Measurements from ENCODE around the gene HOXA6. TPM values are rescaled to one million over a fixed set of nuclear protein-coding genes. Genes with fewer than 3 reads are reported as not detected.

HOXA6 gene
- total RNA-seq, 1 donor from 2014 or later, result not detected

- Mint-ChIP-seq H3K27me3 (peaks cover 5% of the 10 kb centered on the region), H3K4me3 (no peak overlapping the region), H3K36me3 (ENCODE audit: low read depth) (no peaks in the 10 kb centered on the region), H3K27ac (no peak overlapping the region), H3K9me3 (no peaks in the 10 kb centered on the region), H3K4me1 (no peaks in the 10 kb centered on the region)
- intact Hi-C loops (cut with micrococcal nuclease), result no loop called here
- no peak for DNase-seq
Observed at GRCh38 chr7:27111042-27111750, 36.4 kb downstream of the HOXA6 start.

DNA sequence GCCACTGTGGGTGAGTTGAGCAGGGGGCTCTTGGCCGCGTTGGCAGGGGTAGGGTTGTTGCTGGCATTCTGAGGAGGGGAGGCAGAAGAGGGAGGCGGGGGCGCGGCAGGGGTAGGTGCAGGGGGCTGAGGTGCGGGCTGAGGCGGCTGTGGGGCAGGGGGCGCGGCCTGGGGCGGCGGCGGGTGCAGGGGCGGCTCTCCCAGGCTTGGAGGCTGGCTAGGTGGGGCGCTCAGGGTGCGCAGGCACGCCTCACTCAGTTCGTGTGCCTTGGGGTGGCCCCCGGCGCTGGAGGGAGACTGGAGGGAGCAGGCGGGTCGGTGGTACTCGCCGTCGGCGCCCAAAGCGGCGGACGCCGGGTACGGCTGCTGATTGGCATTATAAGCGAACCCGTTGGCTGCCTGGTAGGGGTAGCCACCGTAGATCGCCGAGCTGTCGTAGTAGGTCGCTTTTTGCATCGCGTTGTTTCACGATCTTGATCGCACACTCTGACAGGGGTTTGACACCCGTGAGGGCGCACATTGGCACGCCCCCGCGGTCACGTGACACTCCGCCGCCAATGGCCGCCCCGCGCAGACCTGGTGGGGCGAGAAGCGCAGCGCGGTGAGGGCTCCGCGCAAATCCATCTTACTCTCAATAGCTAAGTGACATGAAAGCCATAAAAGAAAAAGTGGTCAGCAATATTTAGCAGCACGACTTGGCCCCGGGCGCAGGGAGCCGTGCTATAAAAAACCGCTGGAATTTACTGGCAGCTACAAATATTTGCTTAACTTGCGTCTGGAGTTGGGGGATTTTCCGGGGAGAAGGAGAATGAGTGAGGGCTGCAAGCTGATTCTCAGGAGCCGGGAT lies 37.2 kb downstream of the HOXA6 start:
- Mint-ChIP-seq H3K4me1 (no peaks in the 10 kb centered on the region), H3K36me3 (ENCODE audit: low read depth) (no peaks in the 10 kb centered on the region), H3K9me3 (no peaks in the 10 kb centered on the region), H3K4me3 (no peak overlapping the region), H3K27me3 (peaks cover 10% of the 10 kb centered on the region), H3K27ac (no peak overlapping the region)
- no peak for DNase-seq
- intact Hi-C loops (cut with micrococcal nuclease), result no loop called here

DNA sequence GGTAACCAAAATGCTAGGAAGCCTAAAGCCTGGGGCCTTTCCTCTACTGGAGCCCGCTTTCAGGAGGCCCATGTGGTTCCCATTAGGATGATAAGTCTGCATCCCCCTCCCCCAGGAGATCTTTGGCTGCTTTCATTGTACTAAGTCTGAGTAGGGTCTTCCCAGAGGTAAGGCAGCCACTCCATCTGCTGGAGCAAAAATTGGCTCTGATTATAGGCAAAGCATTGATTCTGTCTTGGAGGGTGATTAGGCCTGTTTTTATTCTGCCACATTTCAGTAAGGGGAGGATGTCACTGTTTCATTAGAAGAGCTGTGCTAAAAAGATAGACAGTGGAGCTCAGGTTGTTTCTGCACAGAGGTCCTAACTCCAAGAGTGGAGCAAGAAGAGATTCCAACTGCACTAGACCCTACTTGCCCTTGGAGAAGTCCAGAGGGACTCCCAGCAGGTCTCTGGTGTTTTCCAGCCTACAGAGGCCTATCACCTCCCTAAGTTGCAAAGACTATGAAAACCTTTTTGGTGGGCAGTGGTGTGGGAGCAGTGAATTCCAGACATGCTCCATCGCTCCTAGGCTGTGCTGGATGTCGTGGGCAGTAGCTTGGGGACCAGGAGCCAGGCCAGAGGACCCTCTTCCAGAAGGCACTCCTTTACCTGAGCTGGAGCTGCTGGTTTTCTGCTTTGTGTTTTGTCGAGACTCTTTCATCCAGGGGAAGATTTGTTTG lies 37.9 kb downstream of the HOXA6 start:
- Mint-ChIP-seq H3K27ac (no peak overlapping the region), H3K36me3 (ENCODE audit: low read depth) (no peaks in the 10 kb centered on the region), H3K4me1 (no peaks in the 10 kb centered on the region), H3K27me3 (peaks cover 18% of the 10 kb centered on the region), H3K9me3 (no peaks in the 10 kb centered on the region), H3K4me3 (no peak overlapping the region)
- intact Hi-C loops (cut with micrococcal nuclease), result no loop called here
- no peak for DNase-seq

- intact Hi-C loops (cut with micrococcal nuclease), result no loop called here
- Mint-ChIP-seq H3K4me1 (no peaks in the 10 kb centered on the region), H3K27ac (no peak overlapping the region), H3K9me3 (no peaks in the 10 kb centered on the region), H3K4me3 (no peak overlapping the region), H3K36me3 (ENCODE audit: low read depth) (no peaks in the 10 kb centered on the region), H3K27me3 (peaks cover 28% of the 10 kb centered on the region)
- no peak for DNase-seq
Observed at GRCh38 chr7:27108390-27109127, 39.0 kb downstream of the HOXA6 start.

GRCh38 chr7:27107391-27108381 lies 39.9 kb downstream of the HOXA6 start:
- intact Hi-C loops (cut with micrococcal nuclease), result no loop called here
- Mint-ChIP-seq H3K27me3 (peaks cover 36% of the 10 kb centered on the region), H3K36me3 (ENCODE audit: low read depth) (no peaks in the 10 kb centered on the region), H3K4me1 (peaks cover 4% of the 10 kb centered on the region), H3K27ac (no peak overlapping the region), H3K4me3 (no peak overlapping the region), H3K9me3 (no peaks in the 10 kb centered on the region)
- no peak for DNase-seq

DNA sequence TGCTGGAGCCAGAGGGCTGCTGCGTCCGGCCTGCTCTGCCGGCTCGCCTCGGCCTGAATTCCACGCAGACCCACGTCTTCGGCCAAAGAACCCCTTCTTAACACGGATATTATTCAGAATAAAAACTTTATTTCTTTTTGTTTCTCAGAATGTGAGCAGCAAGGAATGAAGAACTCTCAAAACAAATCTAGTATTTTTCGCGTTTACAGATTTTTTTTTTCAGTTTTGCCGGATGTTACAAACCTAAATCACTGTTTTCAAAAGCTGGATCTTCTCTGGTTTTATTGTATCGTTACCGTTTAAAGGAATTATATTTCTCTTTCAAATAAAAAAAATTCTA lies 40.7 kb downstream of the HOXA6 start:
- H3K4me3 Mint-ChIP-seq, result no peak overlapping the region
- no peak for DNase-seq
- no peak overlapping the region for H3K27ac Mint-ChIP-seq

DNA sequence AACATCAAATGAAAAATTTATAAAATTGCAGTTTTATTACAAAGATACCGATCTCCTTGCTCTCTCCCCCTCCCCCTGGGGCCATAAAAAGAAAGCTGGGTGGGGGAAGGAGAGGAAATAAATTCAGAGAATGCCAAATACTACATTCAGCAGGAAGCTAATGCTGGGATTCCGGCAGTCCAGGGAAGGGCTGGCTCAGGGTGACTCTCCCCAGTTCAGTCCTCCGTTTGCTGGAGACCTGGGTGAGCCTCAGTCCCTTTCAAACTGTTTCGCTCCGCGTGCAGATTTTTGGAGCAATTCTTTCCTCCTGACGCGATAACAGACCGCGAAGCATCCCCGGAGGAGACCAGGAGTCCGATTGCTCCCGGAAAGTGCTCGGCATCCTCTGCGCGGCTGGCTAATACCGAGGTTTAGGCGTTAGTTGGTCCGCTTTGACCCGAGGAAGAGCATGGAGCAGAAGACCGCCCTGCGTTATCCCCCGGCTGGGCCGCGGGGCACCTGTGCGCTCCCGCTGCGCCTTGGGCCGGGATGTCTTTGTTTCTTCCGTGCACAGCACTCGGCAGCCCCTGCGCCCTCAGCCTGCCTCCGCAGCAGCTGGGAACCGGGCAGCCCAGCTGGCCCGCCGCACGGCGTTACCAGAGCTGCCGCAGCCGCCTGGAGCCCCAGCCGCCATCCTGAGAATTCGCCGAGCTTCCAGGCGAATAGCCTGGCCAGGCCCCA lies 41.2 kb downstream of the HOXA6 start:
- no peaks in the 10 kb centered on the region for H3K9me3 Mint-ChIP-seq
- no peak overlapping the region for H3K27ac Mint-ChIP-seq
- H3K27me3 Mint-ChIP-seq, result peaks cover 44% of the 10 kb centered on the region
- intact Hi-C loops (cut with micrococcal nuclease), result no loop called here
- no peaks in the 10 kb centered on the region for H3K36me3 Mint-ChIP-seq (ENCODE audit: low read depth)
- DNase-seq, result no peak
- H3K4me3 Mint-ChIP-seq, result no peak overlapping the region
- H3K4me1 Mint-ChIP-seq, result peaks cover 4% of the 10 kb centered on the region

More for the DNA sequence above, 40.7 kb downstream of the HOXA6 start:
- H3K27me3 Mint-ChIP-seq, result peaks cover 41% of the 10 kb centered on the region
- H3K4me1 Mint-ChIP-seq, result peaks cover 4% of the 10 kb centered on the region
- H3K36me3 Mint-ChIP-seq (ENCODE audit: low read depth), result no peaks in the 10 kb centered on the region
- intact Hi-C loops (cut with micrococcal nuclease), result no loop called here
- no peaks in the 10 kb centered on the region for H3K9me3 Mint-ChIP-seq

DNA sequence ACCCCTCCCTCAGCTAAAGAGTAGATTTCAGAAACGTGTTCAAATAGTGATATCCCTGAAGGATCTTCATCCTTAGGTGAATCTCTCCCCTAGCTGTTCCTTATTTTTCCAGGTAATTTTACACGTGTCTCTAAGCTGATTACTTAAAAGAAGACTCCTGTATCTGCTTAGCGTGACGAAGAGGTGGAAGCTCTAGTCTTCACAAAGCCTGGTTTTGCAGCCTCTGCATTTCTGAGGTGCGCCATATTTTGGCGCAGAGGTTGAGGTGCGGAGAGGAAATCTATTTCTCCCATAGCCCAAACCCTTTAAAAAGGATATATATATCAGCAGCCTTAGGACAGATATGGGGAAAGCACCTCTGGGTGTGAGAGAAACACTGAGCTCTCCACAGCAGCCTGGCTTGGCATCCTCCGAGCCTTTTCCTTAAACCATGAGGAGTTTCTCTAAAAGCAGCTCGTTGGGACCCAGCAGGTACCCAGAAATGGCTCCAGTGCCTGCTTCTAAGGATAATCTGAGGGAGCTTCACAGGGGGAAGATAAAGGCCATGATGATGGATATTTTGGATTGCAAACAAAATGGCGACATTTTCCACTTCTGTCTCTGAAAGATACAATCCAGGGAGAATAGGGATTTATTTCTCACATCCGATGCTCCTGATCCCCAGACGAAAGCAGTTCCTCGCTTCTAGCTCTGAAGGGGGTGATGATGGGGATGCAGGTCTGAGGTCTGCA lies 42.1 kb downstream of the HOXA6 start:
- no peak for DNase-seq
- Mint-ChIP-seq H3K4me3 (no peak overlapping the region), H3K36me3 (ENCODE audit: low read depth) (peaks cover 2% of the 10 kb centered on the region), H3K27ac (no peak overlapping the region), H3K27me3 (peaks cover 53% of the 10 kb centered on the region), H3K9me3 (no peaks in the 10 kb centered on the region), H3K4me1 (peaks cover 4% of the 10 kb centered on the region)
- intact Hi-C loops (cut with micrococcal nuclease), result no loop called here

DNA sequence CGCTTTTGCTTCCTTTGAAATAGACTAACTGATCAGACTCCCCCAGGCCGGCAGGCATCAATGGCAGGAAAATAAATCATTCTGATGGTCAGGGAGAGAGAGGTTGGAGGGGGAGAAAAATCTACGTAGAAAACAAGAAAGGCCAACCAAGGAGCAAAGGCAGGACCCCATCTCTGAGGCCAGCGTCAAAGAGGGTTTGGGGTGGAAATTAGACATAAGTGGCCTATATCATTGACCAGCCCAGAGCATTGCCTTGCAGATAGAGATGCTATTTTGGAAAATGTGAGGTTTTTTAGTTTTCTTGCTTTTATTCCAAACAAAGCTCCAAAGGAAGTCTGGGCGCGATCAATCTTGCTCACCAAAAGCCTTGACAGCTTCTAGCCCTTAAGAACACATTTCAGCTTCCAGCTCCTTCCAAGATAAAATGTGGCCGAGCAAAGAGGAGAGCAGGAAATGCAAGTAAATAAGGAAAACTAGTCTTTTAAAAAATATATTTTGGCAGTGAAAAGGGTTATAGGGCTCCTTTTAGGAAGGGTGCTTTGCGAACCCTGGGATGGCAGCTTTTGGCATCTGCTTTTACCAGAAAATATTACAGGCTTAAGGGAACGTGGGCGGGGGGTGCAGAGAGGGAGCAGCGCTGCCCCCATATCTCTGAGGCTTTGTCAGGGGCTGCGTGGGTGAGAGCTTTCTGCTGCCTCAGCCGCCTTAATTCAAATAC lies 43.1 kb downstream of the HOXA6 start:
- H3K4me3 Mint-ChIP-seq, result no peak overlapping the region
- H3K27me3 Mint-ChIP-seq, result peaks cover 62% of the 10 kb centered on the region
- no peak overlapping the region for H3K27ac Mint-ChIP-seq
- peaks cover 4% of the 10 kb centered on the region for H3K4me1 Mint-ChIP-seq
- DNase-seq, result no peak
- intact Hi-C loops (cut with micrococcal nuclease), result no loop called here
- H3K36me3 Mint-ChIP-seq (ENCODE audit: low read depth), result peaks cover 4% of the 10 kb centered on the region
- no peaks in the 10 kb centered on the region for H3K9me3 Mint-ChIP-seq

DNA sequence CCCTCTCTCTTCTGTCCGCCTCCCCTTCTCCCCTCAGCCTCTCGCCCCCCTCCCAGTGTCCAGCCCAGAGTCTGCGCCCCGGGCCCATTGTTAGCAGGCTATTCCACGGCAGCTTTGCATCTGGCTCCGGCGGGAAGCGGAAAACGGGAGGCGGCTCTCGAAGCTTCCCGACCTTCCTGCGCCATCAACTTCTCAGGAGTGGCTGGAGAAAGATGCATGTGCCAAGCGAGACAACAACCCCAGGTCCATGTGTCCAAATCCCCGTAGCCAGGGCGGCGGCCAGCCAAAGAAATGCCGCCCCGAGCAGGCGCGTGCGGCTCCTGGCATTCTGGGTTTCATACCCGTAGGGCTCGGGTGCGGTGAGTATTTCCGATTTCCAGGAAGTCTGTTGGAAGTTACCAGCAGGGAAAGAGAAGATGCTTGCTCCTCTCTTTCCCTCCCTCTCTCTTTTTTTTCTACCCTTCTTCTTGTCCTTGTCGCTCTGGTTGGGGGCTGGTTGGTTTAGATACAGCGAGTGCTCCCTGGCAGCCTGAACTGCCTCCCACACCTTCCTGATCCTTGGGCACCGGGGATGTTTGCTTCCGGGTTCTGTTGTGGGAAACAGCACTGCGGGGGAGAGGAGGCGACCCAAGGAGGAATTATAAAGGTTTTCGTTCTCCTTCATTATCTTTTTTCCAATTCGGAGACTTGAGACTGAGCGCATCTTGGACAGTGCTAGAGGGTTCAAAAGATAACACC lies 43.9 kb downstream of the HOXA6 start:
- Mint-ChIP-seq H3K36me3 (ENCODE audit: low read depth) (peaks cover 6% of the 10 kb centered on the region), H3K4me3 (no peak overlapping the region), H3K27ac (no peak overlapping the region), H3K27me3 (peaks cover 71% of the 10 kb centered on the region), H3K9me3 (no peaks in the 10 kb centered on the region), H3K4me1 (peaks cover 4% of the 10 kb centered on the region)
- intact Hi-C loops (cut with micrococcal nuclease), result no loop called here
- no peak for DNase-seq

All from activated CD4-positive, alpha-beta T cell treated with anti-CD3 and anti-CD28 coated beads, Interleukin-2, amount 10 ng/mL, durations not matched to agents 24 days and 14 days (primary cell).